NCI-H128 (cell line): ENCODE measurements around the gene UTS2R.

Source experiments
- DNase-seq: peaks from one replicate; lab custom pipeline; 2025; ENCODE audit not compliant: unreplicated experiment; lab: John Stamatoyannopoulos, UW

The UTS2R gene

DNA sequence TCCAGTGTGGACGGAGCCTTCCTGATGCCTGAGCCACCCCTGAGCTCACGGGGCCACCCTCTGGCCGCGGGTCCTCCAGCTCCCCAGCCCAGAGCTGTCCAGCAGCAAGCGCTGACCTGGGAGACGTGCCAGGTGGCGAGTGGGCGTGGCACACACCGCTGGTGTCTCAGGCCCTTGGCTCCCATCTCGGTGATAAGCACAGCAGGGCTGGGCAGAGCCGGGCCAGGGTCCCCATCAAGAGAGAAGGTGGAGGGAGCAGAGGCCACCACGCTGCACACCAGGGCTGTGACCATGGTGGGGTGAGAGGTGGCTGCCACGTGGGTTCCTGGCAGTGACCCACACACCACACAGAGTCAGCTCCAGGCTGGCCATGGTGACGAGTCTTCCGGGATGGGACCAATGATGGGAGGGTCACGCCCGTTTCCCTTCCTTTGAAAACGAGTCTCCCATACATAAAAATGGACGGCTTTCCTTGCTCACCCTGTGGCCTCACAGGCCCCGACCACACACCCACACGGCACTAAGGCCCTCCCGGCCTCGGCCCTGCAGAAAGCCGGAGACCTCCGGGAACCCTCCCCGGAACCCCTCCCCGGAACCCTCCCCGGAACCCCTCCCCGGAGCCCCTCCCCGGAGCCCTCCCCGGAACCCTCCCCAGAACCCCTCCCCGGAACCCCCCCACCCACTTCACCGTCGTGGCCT, 16.8 kb downstream of the UTS2R start:
- no peak for DNase-seq

DNA sequence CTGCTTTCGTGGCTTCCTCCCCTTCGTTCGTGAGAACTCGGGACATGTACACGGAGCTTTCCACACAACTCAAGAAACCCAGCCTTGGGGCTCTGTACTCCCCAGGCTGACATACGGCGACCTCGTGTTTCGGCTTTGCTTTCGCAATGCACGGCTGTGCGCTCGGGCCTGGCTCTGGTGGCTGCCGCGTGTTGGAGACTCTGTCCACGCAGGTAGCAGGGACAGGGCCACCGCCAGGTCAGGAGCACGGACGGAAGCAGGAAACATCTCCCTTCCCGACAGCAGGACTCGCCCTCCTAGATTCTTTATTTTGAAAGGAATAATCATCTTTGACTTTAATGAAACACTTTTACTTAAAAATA, 17.3 kb downstream of the UTS2R start:
- no peak for DNase-seq

DNA sequence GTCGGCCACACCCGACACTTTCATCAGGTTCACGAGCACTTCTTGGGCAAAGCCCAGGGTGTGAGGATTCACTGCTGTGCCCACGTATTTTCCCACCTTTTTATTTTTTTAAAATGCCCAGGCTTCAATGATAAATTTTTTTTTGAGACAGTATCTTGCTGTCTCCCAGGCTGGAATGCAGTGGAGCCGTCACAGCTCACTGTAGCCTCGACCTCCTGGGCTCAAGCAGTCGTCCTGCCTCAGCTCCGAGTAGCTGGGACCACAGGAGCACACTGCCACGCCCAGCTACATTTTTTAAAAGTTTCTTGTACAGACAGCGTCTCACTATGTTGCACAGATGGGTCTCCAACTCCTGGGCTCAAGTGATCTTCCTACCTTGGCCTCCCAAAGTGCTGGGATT, 17.8 kb downstream of the UTS2R start:
- no peak for DNase-seq

DNA sequence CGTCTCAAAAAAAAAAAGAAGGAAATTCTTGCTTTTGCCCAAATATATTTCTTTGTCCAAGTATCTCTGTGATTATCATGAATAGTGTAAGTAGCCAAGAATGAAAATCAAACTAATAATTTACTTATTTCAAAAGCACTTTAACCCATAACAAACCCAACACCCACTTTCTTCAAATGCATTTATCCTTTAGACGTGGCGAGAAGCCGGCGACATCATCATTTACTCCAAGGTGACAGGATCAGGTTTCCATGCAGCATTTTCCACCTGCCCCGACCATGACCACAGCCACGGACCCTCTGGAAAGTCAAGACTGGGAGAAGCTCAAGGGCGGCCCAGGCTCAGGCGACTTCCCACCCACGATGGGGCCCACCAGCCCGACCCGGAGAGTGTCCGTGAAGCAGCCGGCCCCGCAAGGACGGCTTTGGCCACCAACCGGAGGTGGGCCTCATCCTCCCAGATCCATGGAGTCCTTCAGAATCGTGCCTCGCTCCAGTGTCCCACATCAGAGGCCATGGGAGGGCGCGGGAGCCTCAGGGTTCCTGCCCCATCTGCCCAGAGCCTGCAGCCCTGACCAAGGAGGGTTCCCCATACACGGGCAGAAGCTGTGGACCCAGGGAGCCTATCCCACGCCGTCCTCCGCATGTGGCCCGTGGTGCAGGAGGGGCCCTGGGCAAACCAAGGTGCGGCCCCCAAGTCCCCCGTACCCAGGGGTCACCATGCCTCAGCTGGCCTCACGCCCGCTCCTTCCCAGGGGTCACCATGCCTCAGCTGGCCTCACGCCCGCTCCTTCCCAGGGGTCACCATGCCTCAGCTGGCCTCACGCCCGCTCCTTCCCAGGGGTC, 18.7 kb downstream of the UTS2R start:
- no peak for DNase-seq

DNA sequence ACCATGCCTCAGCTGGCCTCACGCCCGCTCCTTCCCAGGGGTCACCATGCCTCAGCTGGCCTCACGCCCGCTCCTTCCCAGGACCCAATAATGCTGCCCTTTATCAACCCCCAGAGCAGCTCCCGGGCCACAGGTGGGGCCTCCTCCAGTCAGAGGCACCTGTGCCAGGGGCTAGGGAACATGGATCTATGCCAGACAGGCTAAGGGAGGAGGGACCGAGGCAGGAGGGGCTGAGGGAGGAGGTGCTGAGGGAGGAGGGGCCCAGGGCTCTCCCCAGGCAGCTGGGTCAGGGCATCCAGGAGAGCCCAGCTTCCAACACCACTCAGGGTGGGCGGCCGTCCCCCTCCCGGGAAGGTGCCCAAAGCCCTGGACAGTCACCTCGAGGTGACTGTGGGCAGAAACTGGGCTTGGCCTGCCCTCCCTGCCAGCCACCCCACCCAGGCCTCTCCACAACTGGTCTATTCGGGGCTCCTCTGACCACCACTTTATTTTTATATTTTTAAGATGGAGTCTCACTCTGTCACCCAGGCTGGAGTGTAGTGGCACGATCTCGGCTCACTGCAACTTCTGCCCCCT, 19.4 kb downstream of the UTS2R start:
- DNase-seq = no peak

DNA sequence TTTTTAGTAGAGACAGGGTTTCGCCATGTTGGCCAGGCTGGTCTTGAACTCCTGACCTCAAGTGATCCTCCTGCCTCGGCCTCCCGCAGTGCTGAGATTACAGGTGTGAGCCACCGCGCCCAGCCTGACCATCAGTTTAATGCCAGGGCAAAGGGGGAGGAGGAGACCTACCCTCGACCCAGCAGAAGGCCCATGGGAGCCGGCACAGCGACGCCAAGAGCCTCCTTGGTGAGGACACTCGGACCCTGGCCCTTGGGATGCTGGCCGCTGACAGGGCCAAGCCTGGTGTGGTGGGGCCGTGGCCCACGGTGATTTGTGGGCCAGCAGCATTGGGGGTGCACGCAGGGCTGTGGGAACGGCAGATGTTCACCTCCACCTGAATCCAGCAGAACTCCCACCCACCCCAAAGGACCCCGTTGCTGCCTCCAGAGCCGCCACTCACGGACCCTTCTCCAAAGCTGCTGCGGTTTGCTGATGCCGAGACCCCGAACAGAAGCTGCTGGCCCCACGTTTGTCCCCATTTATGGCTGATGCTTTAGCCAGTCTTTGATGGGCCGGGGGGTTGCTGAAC, 20.0 kb downstream of the UTS2R start:
- no peak for DNase-seq

DNA sequence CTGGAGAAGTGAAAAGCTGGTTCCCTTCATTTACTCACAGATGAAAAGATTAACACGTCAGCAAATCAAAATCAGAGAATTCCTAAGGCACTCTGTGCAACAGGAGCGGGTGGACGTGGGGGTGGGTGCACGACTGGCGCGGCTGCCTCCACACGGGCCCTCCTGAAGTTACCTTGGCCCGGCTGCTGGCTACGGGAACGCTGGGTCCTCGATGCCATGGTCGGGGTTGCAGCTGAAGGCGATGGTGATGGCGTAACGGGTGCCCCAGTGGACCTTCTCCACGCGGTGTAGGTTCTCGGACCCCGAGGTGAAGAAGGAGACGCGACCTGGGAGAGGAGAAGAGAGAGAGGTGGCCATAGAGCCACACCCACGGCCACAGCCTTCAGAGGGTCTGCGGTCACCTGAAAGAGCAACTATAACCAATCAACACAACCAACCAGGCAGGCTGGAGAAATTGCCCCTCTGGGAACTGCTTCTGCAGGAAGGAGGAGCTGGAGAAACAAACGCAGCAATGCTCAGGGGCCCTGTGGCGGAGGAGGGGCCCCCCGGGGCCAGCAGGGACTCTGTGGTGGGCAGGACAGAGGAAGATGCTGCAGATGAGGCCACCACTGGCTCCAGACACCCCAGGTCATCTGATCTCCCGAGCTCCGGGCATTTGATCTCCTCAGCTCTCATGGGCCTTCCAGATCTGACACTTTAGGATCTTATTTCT, 20.8 kb downstream of the UTS2R start:
- no peak for DNase-seq

DNA sequence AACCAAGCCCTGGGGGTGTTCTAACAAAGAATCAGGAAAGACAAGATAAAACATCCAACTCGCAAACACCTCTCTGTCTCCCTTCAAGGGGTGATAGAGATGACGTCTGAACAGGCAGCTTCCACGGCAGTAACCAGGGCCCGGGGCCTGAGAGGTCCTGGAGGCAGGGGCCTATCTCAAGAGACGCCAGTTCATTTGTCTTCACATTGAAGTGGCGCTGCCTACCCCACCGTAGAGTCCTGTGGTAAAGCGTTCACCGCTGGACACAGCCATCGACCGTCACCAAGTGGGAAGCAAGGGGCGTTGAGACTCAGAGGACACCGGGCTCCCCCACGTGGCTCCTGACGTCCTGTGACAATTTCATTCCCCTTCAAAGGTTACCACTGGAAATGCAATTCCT, 21.4 kb downstream of the UTS2R start:
- no peak for DNase-seq

DNA sequence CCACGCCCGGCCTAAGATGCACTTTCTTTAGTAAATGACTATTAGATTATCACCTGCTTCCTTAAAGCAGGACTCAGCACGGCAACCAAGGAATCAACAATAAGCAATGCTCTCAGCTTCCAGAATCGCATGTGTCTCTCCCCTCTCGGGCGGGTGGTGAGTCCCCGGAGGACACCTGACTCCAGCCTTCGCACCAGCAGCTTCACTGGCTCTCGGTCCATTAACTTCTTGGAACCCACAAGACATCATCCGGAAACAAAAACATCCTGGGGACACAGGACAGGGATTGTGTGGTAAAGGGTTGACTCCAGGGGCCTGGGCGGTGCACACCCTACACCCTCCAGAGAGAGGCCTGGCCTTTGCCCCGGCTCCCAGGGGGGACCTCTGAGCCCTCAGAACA, 22.7 kb downstream of the UTS2R start:
- no peak for DNase-seq

DNA sequence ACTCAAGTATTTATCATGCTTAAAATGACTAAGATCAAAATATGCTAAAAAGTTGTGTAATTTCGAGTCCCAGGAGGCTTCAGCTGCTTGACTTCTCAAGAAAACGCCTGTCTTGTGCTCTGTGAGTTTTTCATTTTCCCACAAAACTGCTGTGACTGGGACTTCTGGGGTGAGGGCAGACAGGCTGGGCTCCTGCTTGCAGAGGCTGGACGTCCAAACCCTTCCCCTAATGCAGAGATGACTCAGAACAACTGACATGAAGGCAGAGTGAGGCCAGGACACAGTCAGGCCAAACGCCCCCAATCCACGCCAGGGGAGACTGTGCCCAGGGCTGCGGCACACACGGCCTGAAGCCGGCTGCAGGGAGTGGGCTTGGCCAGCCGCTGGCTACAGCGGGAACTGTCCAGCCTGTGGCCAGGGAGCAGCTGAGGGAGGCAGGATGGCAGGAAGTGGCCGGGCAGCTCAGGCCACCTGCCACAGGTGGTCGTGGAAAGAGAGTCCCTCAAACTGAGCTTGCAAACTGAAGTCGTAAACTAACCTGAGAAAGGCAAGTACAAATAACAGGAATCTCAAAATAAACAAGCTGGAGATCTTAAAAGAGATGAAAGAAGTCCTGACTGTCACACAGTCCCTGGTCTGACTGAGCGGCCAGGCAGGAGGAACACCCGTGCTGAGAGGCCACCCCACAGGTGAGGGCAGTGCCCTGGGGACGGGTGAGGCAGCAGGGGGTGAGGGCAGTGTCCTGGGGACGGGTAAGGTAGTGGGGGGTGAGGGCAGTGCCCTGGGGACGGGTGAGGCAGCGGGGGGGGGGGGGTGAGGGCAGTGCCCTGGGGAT, 25.3 kb downstream of the UTS2R start:
- DNase-seq = no peak

DNA sequence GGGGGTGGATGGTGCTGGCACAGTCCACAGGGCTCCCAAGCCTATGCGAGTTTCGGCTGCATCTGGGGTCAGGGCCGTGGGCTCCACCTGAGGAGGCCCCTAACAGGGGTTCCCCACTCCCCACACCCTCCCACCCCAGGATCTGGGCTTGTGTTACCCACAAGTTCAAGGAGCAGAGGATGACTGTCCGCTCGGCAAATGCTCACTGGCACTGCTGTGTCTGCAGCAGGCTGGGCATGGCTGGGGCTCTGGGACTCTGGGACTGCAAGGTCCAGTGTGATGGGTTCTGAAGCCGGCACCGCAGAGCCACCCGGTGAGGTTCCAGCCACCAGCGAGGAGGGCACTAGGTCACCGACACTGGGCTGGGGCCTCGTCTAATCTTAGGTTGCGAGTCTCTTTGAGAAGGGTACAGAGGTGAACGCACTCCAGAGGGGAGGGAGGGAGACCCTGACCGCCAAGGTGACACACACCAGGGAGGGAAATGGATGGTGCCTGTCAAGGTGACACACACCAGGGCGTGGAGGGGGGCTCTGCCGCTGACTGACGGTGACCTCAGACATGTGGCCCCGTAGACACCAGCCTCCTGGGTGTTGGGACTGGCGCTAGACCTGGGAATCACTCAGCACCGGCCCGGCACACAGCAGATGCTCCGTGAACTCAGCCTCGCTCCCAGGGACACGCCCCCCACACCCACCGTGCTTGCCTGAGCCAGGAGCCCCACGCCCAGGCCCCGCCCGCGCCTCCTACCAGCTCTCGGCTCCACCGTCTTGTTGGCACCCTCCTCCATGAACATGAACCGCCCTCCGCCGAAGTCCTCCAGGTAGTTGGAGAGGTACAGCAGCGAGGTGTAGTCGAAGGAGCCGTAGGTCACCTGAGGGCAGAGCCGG, 26.1 kb downstream of the UTS2R start:
- no peak for DNase-seq

DNA sequence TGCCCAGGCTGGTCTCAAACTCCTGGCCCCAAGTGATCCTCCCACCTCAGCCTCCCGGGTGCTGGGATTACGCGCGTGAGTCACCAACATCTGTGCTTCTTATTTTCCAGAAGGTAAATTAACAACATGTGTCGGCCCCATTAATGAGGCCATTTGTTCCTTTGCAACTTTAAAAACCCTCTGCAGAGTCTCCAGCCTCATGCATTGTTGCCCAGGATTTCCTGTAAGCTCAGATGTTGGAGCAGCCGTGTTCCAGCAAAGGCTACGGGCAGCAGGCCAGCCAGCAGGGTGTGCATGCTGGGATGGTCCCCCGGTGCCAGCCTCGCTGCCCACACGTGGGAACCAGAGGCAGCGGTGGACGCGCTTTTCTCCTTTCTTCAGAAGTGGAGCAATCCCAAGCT, 27.5 kb downstream of the UTS2R start:
- no peak for DNase-seq

DNA sequence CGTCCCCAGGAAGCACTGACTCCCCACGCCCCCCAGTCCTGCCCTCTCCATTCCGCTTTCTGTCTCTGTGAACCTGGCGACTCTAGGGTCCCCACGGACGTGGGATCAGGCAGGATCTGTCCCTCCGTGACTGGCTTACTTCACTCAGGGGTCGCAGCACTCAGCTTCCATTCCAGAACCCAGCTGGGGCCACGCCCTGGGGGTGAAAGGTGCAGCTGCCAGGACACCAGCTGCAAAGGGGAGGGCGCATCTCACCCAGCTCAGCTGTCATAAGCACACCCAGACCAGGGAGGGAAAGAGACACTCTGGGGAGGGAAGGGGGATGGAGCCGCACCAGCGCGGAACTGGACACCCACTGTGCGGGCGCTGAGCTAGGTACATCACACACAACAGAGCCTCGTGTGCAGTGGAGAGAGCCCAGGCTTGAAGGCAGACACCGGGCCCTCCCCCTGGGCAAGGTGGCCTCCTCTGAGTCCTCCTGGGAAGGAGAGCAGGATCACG, 28.1 kb downstream of the UTS2R start:
- no peak for DNase-seq

DNA sequence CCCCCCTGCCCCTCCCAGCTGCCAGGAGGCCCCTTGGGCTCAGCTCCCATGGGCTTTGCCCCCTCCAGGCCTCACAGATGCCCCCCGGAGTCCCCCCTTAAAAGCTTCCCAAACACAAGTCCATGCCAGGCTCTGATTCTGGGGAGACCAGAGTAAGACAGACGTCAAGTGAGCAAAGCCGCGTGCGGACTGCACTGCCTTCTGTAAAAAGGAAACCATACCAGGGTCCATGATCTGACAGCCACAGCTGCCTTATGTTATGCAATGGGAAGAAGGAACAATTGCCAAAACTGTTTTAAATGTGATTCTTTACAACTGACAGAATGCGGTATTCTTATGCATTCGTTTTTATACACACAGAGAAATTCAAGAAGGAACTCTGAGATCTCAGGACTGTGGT, 28.6 kb downstream of the UTS2R start:
- no peak for DNase-seq

DNA sequence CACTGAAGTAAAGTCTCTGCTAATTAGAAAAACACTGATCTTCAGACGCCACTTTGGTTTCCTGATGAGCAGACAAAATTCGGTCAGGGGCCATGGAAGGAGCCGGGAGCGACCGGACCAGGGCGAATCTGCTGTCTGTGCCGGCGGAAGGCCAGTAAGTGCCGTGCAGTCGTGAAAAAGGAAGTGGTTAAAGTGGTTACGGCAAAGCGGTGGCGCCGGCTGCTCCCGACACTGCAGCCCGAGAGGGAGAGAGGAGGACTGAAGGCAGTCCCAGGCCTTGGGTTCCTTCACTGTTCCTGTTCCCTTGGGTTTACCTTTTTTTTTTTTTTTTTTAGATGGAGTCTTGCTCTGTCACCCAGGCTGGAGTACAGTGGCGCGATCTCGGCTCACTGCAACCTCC, 29.3 kb downstream of the UTS2R start:
- no peak for DNase-seq

DNA sequence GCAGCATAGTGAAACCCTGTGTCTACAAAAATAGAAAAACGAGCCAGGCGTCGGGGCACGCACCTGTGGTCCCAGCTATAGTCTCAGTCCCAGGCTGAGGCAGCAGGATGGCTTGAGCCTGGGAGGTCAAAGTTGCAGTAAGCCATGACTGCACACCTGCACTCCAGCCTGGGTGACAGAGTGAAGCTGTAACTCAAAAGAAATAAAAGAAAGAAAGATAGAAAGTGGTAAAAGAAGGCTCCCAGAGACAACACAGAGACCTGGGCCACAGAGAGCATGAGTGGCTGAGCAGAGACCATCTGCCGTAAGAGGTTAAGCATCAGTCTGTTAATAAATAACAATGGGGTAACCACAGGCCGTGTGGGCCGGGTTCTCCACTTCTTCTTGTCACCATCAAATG, 31.3 kb downstream of the UTS2R start:
- no peak for DNase-seq

DNA sequence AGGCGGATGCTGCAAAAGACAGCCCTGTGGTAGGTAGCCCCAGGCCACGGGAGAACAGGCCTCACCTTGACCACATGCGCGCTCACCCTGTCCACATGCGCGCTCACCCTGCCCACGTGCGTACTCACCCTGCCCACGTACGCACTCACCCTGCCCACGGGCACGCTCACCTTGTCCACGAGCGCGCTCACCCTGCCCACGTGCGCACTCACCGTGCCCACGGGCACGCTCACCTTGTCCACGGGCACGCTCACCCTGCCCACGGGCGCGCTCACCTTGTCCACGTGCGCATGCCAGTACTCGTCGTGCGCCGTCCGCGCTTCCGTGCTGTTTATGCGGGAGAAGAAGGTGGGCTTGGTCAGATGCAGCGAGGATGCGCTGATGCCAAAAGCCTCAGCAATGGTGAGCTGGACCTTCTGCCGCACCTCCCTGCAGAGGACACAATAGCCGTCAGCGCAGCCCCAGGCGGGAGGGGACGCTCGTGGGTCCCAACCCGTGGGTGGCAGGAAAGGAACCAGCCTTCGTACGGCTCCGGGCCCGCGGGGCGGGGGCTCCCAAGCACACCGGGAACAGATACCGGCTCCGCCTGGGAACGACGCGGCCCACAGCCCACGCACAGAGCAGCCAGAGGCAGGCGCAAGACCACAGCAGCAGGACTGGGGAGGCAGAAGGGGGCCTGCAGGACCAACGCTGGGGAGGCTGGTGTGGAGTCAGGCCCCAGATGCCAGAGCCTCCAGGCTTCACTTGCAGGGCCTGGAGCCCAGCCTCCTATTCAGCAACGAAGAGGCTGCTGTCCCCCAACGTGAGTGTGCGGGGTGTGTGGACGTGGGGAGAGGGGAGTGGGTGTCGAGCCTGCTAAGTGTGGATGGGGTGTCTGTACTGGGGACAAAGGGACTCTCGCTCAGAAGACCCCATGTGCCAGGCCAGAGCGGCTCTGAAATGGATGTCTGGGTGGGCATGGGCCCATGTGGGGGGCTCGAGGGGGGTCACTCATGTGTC, 32.4 kb downstream of the UTS2R start:
- no peak for DNase-seq

DNA sequence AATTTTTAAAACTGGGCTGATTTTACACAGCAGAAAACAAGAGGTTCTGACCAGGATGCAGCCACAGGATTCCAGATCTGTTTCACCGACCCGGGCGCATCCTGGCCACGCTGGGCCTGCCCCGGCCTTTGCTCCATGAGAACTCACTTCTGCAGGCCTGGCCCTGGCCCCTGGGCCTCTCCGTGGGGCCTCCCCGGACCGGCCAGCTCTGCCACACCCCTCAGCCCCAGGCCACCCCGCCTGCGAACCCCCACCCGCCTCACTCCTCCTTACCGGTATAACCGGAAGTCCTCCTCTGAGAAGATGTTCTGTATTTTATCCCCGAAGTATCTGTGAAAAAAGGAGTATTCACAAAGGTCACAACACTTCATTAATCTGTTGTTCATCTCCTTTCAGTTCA, 33.5 kb downstream of the UTS2R start:
- no peak for DNase-seq
